Measurements from ENCODE around the gene PSME3IP1. TPM values are rescaled to one million over a fixed set of nuclear protein-coding genes. Genes with fewer than 3 reads are reported as not detected.

The PSME3IP1 gene
- polyA plus RNA-seq, 1 of the 3 experiments (the other 2 are of a cell fraction) = 80.9 TPM

DNA sequence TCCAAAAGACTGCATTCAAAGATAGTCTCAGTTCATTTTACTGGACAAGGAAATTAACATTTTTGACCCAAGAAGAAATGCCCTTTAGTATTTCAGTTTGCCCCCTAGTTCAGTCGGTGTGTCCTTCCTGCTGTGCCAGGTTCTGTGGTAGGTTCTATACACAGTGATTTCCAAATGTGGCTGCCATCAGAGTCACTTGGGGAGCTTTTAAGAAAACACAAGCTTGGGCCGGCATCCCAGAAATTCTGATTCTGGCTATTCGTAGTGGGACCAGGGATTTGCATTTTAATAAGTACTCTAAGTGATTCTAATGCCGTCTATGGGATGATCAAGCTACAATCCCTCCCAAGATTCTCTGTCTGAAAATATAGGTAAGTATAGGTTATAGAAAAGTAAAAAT is 10.4 kb upstream of the PSME3IP1 start:
- no peaks in the 10 kb centered on the region for H4K20me1 ChIP-seq (ENCODE audit: insufficient read depth)
- H3K9me2 ChIP-seq = no peaks in the 10 kb centered on the region
- H3K4me1 ChIP-seq (ENCODE audit: control insufficient read depth in 1 of 2, insufficient read depth in 2 of 2, low read depth in 1 of 2, low read length in 1 of 2) = peaks cover 19 to 38% of the 10 kb centered on the region in 2 experiments
- H3K9me3 ChIP-seq = no peaks in the 10 kb centered on the region
- ChIA-PET CTCF (interaction anchor here (0.7 to 2.2 kb wide), 6 partner anchors 9 to 561 kb away, joined by 3 to 9 read pairs (median 4); partner anchors contain the start of genes ARL2BP and CX3CL1), POLR2A (interaction anchor here (1.4 to 1.9 kb wide), 2 partner anchors 9 to 11 kb away, joined by 5 to 7 read pairs; partner anchors contain the start of genes PSME3IP1 and RSPRY1)
- H2AFZ ChIP-seq (ENCODE audit: low read depth) = peak overlapping the region; percentile 5; the same call in 1 of the 2 replicates
- H3K4me3 ChIP-seq (ENCODE audit: low read depth in 2 of 2, low read length in 1 of 2) = no peak overlapping the region
- 0 out of 2 replicates have a peak overlapping the region, but pooled peaks have one; percentile 8 for H3K4me2 ChIP-seq
- whole genome bisulfite sequencing (ENCODE audit: low lambda C conversion rate) = 22% methylated on average over 4 of the region's 4 CpGs
- peaks cover 2 to 4% of the 10 kb centered on the region in 2 experiments for H3K36me3 ChIP-seq (replicated peaks in 1 of 2; ENCODE audit: control insufficient read depth in 1 of 2, insufficient read depth in 2 of 2, low read length in 1 of 2)
- peak; percentile 27 for DNase-seq
- H3K79me2 ChIP-seq (ENCODE audit: insufficient read depth) = peaks cover 78% of the 10 kb centered on the region
- no peak for TF ChIP-seq FOSL2 (IDR thresholded peaks at IDR 0.05; ENCODE audit: borderline replicate concordance, low read depth)
- no peak for TF ChIP-seq FOXJ3 (CRISPR knock-in tag; IDR thresholded peaks at IDR 0.05)
- no peak for TF ChIP-seq MEF2A (IDR thresholded peaks at IDR 0.05; ENCODE audit: borderline replicate concordance, low read depth)
- TF ChIP-seq ELF1 (IDR thresholded peaks at IDR 0.05) = no peak
- no peak for TF ChIP-seq TCF12 (IDR thresholded peaks at IDR 0.05)
- no peak for TF ChIP-seq SIN3A (IDR thresholded peaks at IDR 0.05; ENCODE audit: borderline replicate concordance, low read depth, low read length)
- TF ChIP-seq RAD21 (IDR thresholded peaks at IDR 0.05; ENCODE audit: low read length) = no peak
- TF ChIP-seq POLR2AphosphoS5 (IDR thresholded peaks at IDR 0.05; ENCODE audit: low read depth, low read length) = no peak
- TF ChIP-seq, protein P1, sequence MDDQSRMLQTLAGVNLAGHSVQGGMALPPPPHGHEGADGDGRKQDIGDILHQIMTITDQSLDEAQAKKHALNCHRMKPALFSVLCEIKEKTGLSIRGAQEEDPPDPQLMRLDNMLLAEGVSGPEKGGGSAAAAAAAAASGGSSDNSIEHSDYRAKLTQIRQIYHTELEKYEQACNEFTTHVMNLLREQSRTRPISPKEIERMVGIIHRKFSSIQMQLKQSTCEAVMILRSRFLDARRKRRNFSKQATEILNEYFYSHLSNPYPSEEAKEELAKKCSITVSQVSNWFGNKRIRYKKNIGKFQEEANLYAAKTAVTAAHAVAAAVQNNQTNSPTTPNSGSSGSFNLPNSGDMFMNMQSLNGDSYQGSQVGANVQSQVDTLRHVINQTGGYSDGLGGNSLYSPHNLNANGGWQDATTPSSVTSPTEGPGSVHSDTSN (IDR thresholded peaks at IDR 0.05) = no peak
- TF ChIP-seq, protein P2, sequence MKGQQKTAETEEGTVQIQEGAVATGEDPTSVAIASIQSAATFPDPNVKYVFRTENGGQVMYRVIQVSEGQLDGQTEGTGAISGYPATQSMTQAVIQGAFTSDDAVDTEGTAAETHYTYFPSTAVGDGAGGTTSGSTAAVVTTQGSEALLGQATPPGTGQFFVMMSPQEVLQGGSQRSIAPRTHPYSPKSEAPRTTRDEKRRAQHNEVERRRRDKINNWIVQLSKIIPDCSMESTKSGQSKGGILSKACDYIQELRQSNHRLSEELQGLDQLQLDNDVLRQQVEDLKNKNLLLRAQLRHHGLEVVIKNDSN (IDR thresholded peaks at IDR 0.05; ENCODE audit: borderline replicate concordance, low read depth) = no peak
- TF ChIP-seq RCOR1 (IDR thresholded peaks at IDR 0.05; ENCODE audit: low read length) = no peak
- TF ChIP-seq MXI1 (IDR thresholded peaks at IDR 0.05; ENCODE audit: low read depth, low read length) = no peak
- no peak for TF ChIP-seq JUND (IDR thresholded peaks at IDR 0.05)
- TF ChIP-seq, protein P3, sequence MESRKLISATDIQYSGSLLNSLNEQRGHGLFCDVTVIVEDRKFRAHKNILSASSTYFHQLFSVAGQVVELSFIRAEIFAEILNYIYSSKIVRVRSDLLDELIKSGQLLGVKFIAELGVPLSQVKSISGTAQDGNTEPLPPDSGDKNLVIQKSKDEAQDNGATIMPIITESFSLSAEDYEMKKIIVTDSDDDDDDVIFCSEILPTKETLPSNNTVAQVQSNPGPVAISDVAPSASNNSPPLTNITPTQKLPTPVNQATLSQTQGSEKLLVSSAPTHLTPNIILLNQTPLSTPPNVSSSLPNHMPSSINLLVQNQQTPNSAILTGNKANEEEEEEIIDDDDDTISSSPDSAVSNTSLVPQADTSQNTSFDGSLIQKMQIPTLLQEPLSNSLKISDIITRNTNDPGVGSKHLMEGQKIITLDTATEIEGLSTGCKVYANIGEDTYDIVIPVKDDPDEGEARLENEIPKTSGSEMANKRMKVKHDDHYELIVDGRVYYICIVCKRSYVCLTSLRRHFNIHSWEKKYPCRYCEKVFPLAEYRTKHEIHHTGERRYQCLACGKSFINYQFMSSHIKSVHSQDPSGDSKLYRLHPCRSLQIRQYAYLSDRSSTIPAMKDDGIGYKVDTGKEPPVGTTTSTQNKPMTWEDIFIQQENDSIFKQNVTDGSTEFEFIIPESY (IDR thresholded peaks at IDR 0.05; ENCODE audit: borderline replicate concordance, low read depth) = no peak
- TF ChIP-seq RFX5 (IDR thresholded peaks at IDR 0.05; ENCODE audit: low read length) = no peak
- TF ChIP-seq, protein P4, sequence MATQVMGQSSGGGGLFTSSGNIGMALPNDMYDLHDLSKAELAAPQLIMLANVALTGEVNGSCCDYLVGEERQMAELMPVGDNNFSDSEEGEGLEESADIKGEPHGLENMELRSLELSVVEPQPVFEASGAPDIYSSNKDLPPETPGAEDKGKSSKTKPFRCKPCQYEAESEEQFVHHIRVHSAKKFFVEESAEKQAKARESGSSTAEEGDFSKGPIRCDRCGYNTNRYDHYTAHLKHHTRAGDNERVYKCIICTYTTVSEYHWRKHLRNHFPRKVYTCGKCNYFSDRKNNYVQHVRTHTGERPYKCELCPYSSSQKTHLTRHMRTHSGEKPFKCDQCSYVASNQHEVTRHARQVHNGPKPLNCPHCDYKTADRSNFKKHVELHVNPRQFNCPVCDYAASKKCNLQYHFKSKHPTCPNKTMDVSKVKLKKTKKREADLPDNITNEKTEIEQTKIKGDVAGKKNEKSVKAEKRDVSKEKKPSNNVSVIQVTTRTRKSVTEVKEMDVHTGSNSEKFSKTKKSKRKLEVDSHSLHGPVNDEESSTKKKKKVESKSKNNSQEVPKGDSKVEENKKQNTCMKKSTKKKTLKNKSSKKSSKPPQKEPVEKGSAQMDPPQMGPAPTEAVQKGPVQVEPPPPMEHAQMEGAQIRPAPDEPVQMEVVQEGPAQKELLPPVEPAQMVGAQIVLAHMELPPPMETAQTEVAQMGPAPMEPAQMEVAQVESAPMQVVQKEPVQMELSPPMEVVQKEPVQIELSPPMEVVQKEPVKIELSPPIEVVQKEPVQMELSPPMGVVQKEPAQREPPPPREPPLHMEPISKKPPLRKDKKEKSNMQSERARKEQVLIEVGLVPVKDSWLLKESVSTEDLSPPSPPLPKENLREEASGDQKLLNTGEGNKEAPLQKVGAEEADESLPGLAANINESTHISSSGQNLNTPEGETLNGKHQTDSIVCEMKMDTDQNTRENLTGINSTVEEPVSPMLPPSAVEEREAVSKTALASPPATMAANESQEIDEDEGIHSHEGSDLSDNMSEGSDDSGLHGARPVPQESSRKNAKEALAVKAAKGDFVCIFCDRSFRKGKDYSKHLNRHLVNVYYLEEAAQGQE (IDR thresholded peaks at IDR 0.05; ENCODE audit: low read depth, low read length) = no peak
- H3K27ac ChIP-seq (ENCODE audit: low read depth in 2 of 2, low read length in 1 of 2) = peak overlapping the region; percentile 91 to 98
- H3K27me3 ChIP-seq (ENCODE audit: insufficient read depth) = no peaks in the 10 kb centered on the region
- peak overlapping the region; percentile 13; the same call in 1 of the 2 replicates for H3K9ac ChIP-seq
- peaks cover 24% of the 10 kb centered on the region for H3F3A ChIP-seq (replicated peaks; ENCODE audit: insufficient read depth)
